Spleen (tissue), 3 donors: ENCODE data around the gene NABP1.

Experiments
- POLR2A ChIP-seq, 3 donors: fragments of 450-650 bp; IDR thresholded peaks; one replicate each; pipeline ENCODE4 v1.5.1; 2017; ENCODE audit warnings: antibody characterized with exemption in 3 of 3, mild to moderate bottlenecking in 1 of 3
- POLR2AphosphoS5 ChIP-seq, 3 donors: sonication (generic); formaldehyde crosslinking; IDR thresholded peaks; one replicate each; pipeline ENCODE4 v1.5.1; 2017; ENCODE audit warnings: antibody characterized with exemption in 3 of 3

DNA sequence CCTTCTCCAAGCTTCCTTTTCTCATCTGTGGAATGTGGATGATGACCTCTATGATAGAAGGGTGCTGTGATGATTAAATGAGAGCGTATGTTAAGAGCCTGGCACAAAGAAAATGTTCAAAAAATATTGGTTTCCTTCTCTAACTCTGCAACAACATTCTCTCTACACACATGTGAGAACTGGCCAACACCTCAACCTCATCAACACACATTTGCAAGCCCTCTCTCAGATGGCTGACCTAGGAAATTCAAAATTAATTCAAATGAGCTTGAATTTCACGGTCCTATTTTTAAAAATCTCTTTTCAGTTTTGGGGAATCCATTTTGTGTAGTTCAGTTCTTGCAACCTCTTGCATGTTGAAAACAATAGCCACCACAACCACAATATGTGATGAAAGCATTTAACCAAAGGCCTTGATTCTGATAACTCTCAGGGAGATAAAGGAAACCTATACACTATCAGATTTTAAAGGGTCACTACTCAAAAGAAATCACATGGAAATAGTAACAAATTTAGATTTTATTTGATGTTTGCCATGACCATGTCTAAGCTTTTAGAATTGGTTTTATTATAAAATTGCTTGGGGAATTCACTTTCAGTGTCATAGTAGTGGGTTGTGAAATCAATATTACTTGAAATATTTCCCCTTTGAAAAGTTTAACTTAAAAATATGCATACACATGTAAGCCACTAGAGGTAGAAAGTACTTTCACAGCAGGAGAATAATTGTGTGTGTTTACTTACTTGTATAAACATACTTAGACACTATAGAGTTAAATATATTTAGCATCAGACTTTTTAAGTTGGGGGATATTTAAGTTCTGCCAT is 16.6 kb upstream of the NABP1 start:
- TF ChIP-seq POLR2AphosphoS5 (IDR thresholded peaks at IDR 0.05) (no peak), POLR2A (IDR thresholded peaks at IDR 0.05) (no peak)
